ENCODE measurements around the gene TOP3B.

The TOP3B gene

GRCh38 chr22:22024440-22024839, 41.9 kb upstream of the TOP3B start:
- Histone ChIP-seq H3K4me3 (ENCODE audit: low read length) (peak overlapping the region; percentile 75), H3K36me3 (ENCODE audit: control insufficient read depth, low read length) (peaks cover 59% of the 10 kb centered on the region), H3K9me2 (replicated peaks; ENCODE audit: control insufficient read depth, low read length) (no peaks in the 10 kb centered on the region), H3K9me3 (ENCODE audit: control insufficient read depth, insufficient read depth, low read length) (no peaks in the 10 kb centered on the region), H4K20me1 (ENCODE audit: control insufficient read depth, insufficient read depth, low read depth, low read length) (no peaks in the 10 kb centered on the region), H3K4me1 (ENCODE audit: control insufficient read depth, low read length) (peaks cover 82% of the 10 kb centered on the region), H3K4me2 (ENCODE audit: low read length) (peak overlapping the region; percentile 98), H3F3A (ENCODE audit: control insufficient read depth, insufficient read depth) (peaks cover 25% of the 10 kb centered on the region), H3K27me3 (ENCODE audit: control insufficient read depth, low read length) (no peaks in the 10 kb centered on the region), H3K27ac (ENCODE audit: low read depth, low read length) (peak overlapping the region; percentile 97), H3K79me2 (ENCODE audit: control insufficient read depth, low read length) (peaks cover 46% of the 10 kb centered on the region)
- no peak for TF ChIP-seq EZH2phosphoT487 (IDR thresholded peaks at IDR 0.05; ENCODE audit: borderline replicate concordance, low read length)
- TF ChIP-seq, protein P1, sequence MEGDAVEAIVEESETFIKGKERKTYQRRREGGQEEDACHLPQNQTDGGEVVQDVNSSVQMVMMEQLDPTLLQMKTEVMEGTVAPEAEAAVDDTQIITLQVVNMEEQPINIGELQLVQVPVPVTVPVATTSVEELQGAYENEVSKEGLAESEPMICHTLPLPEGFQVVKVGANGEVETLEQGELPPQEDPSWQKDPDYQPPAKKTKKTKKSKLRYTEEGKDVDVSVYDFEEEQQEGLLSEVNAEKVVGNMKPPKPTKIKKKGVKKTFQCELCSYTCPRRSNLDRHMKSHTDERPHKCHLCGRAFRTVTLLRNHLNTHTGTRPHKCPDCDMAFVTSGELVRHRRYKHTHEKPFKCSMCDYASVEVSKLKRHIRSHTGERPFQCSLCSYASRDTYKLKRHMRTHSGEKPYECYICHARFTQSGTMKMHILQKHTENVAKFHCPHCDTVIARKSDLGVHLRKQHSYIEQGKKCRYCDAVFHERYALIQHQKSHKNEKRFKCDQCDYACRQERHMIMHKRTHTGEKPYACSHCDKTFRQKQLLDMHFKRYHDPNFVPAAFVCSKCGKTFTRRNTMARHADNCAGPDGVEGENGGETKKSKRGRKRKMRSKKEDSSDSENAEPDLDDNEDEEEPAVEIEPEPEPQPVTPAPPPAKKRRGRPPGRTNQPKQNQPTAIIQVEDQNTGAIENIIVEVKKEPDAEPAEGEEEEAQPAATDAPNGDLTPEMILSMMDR (IDR thresholded peaks at IDR 0.05; ENCODE audit: low read depth, low read length, poor library complexity, severe bottlenecking), result no peak

- TF ChIP-seq EZH2phosphoT487 (IDR thresholded peaks at IDR 0.05; ENCODE audit: borderline replicate concordance, low read length), result no peak
- TF ChIP-seq, protein P1 (IDR thresholded peaks at IDR 0.05; ENCODE audit: low read depth, low read length, poor library complexity, severe bottlenecking), result no peak
- peak overlapping the region; percentile 97 for H3K27ac ChIP-seq (ENCODE audit: low read depth, low read length)
- peak overlapping the region; percentile 54 for H3K4me3 ChIP-seq (ENCODE audit: low read length)
- H3K36me3 ChIP-seq (ENCODE audit: control insufficient read depth, low read length), result peaks cover 59% of the 10 kb centered on the region
- H3K9me3 ChIP-seq (ENCODE audit: control insufficient read depth, insufficient read depth, low read length), result no peaks in the 10 kb centered on the region
- H3F3A ChIP-seq (ENCODE audit: control insufficient read depth, insufficient read depth), result peaks cover 25% of the 10 kb centered on the region
- H3K4me2 ChIP-seq (ENCODE audit: low read length), result peak overlapping the region; percentile 98
- peaks cover 74% of the 10 kb centered on the region for H3K4me1 ChIP-seq (ENCODE audit: control insufficient read depth, low read length)
- peaks cover 38% of the 10 kb centered on the region for H3K79me2 ChIP-seq (ENCODE audit: control insufficient read depth, low read length)
- no peaks in the 10 kb centered on the region for H4K20me1 ChIP-seq (ENCODE audit: control insufficient read depth, insufficient read depth, low read depth, low read length)
- H3K9me2 ChIP-seq (replicated peaks; ENCODE audit: control insufficient read depth, low read length), result no peaks in the 10 kb centered on the region
- H3K27me3 ChIP-seq (ENCODE audit: control insufficient read depth, low read length), result no peaks in the 10 kb centered on the region
These were observed 41.1 kb upstream of the TOP3B start for GRCh38 chr22:22023581-22024137.

GRCh38 chr22:22022947-22023534, 40.5 kb upstream of the TOP3B start:
- Histone ChIP-seq H3K4me3 (ENCODE audit: low read length) (peak overlapping the region; percentile 54), H3K9me2 (replicated peaks; ENCODE audit: control insufficient read depth, low read length) (no peaks in the 10 kb centered on the region), H3K27me3 (ENCODE audit: control insufficient read depth, low read length) (no peaks in the 10 kb centered on the region), H3K36me3 (ENCODE audit: control insufficient read depth, low read length) (peaks cover 59% of the 10 kb centered on the region), H3K9me3 (ENCODE audit: control insufficient read depth, insufficient read depth, low read length) (no peaks in the 10 kb centered on the region), H3K4me1 (ENCODE audit: control insufficient read depth, low read length) (peaks cover 68% of the 10 kb centered on the region), H3K4me2 (ENCODE audit: low read length) (peak overlapping the region; percentile 98), H3F3A (ENCODE audit: control insufficient read depth, insufficient read depth) (peaks cover 25% of the 10 kb centered on the region), H3K79me2 (ENCODE audit: control insufficient read depth, low read length) (peaks cover 32% of the 10 kb centered on the region), H3K27ac (ENCODE audit: low read depth, low read length) (peak overlapping the region; percentile 97), H4K20me1 (ENCODE audit: control insufficient read depth, insufficient read depth, low read depth, low read length) (no peaks in the 10 kb centered on the region)
- TF ChIP-seq EZH2phosphoT487 (IDR thresholded peaks at IDR 0.05; ENCODE audit: borderline replicate concordance, low read length), result no peak
- TF ChIP-seq, protein P1 (IDR thresholded peaks at IDR 0.05; ENCODE audit: low read depth, low read length, poor library complexity, severe bottlenecking), result no peak

Measured in DOHH2 (cell line).